CD4-positive, alpha-beta memory T cell (primary cell): Measurements from ENCODE around the gene USP34. TPM values are rescaled to one million over a fixed set of nuclear protein-coding genes. Genes with fewer than 3 reads are reported as not detected.
"Not testable (repeated sequence)": the region's sequence is repeated elsewhere in the genome, so short reads cannot be mapped to it uniquely, and the experiment has no call there.

ENCODE experiments used
- CTCF ChIA-PET: fragments of 350-600 bp; sonication (Branson Sonifier 250); formaldehyde crosslinking; loops from one replicate; lab custom pipeline; 2021; ENCODE audit warnings: inconsistent platforms; ENCODE audit not compliant: partially characterized antibody; lab: Charles Lee
- POLR2A ChIA-PET: fragments of 350-600 bp; sonication (Branson Sonifier 250); formaldehyde crosslinking; loops from one replicate; lab custom pipeline; 2021; ENCODE audit not compliant: partially characterized antibody; lab: Charles Lee
- DNase-seq, 5 donors: peaks; one replicate each; pipeline versions ENCODE4 v3.0.0 to v3.0.0-alpha.2; 2020 to 2022; ENCODE audit warnings: mixed read lengths in 1 of 5
- H3K27ac ChIP-seq: one replicate; pipeline ENCODE4 v1.7.0; 2013; ENCODE audit warnings: low read depth, low read length
- H3K27me3 ChIP-seq: 2 replicates; pipeline ENCODE4 v1.7.0; 2013; ENCODE audit warnings: mild to moderate bottlenecking, low read length, moderate library complexity; ENCODE audit not compliant: insufficient read depth
- H3K36me3 ChIP-seq: 2 replicates; pipeline ENCODE4 v1.7.0; 2013; ENCODE audit warnings: mild to moderate bottlenecking, low read length, moderate library complexity; ENCODE audit not compliant: insufficient read depth
- H3K4me1 ChIP-seq: 2 replicates; pipeline ENCODE4 v1.7.0; 2013; ENCODE audit warnings: mild to moderate bottlenecking, low read length, moderate library complexity; ENCODE audit not compliant: insufficient read depth
- H3K4me3 ChIP-seq, 2 donors: one replicate each; pipeline ENCODE4 v1.7.0; 2013; ENCODE audit warnings: low read length in 2 of 2, mild to moderate bottlenecking in 1 of 2
- H3K9me3 ChIP-seq, 2 donors: one replicate each; pipeline ENCODE4 v1.7.0; 2013; ENCODE audit warnings: low read length in 2 of 2, control low read depth in 1 of 2; ENCODE audit not compliant: control insufficient read depth in 1 of 2
- H3K27ac Mint-ChIP-seq, 7 donors: one replicate each; pipeline ENCODE4 v1.8.0; 2020 to 2021; ENCODE audit warnings: mixed read lengths in 7 of 7, mild to moderate bottlenecking in 6 of 7, inconsistent platforms in 3 of 7, moderate library complexity in 3 of 7
- H3K27me3 Mint-ChIP-seq, 2 donors: one replicate each; pipeline ENCODE4 v1.8.0; 2020 to 2021; ENCODE audit warnings: mixed read lengths in 2 of 2
- H3K36me3 Mint-ChIP-seq, 2 donors: one replicate each; pipeline ENCODE4 v1.8.0; 2020 to 2021; ENCODE audit warnings: mixed read lengths in 2 of 2, inconsistent platforms in 1 of 2, mild to moderate bottlenecking in 1 of 2
- H3K4me1 Mint-ChIP-seq, 4 donors: one replicate each; pipeline ENCODE4 v1.8.0; 2020 to 2021; ENCODE audit warnings: mixed read lengths in 4 of 4, mild to moderate bottlenecking in 1 of 4
- H3K4me3 Mint-ChIP-seq, 8 donors: one replicate each; pipeline ENCODE4 v1.8.0; 2020 to 2021; ENCODE audit warnings: mixed read lengths in 8 of 8, mild to moderate bottlenecking in 7 of 8, moderate library complexity in 6 of 8, inconsistent platforms in 3 of 8
- H3K9me3 Mint-ChIP-seq, 8 donors: one replicate each; pipeline ENCODE4 v1.8.0; 2020 to 2021; ENCODE audit warnings: mixed read lengths in 8 of 8, mild to moderate bottlenecking in 5 of 8, inconsistent platforms in 3 of 8, moderate library complexity in 1 of 8
- intact Hi-C: fragments of 100-400 bp; cut with micrococcal nuclease; formaldehyde crosslinking; loops from one replicate; pipeline ENCODE4 v1.15.1; 2023
- polyA plus RNA-seq, 2 donors: library from polyadenylated mRNA; unstranded; fragments of 300-500 nt; fragmentation: Illumina TruSeq; gene quantifications; one replicate each; pipeline ENCODE4 v1.2.3, GENCODE V29; 2021
- total RNA-seq, 2 experiments: library from RNA; stranded (reverse); gene quantifications; one replicate each; pipeline ENCODE4 v1.2.3, GENCODE V29; 2021

The USP34 gene
- total and polyA plus RNA-seq, 4 experiments from 2014 or later, result 7.9 to 164 (median 94.9) TPM

GRCh38 chr2:61454383-61454782 lies 16.5 kb downstream of the USP34 start:
- Histone ChIP-seq H3K27ac (no peak overlapping the region), H3K27me3 (no peaks in the 10 kb centered on the region), H3K9me3 (no peaks in the 10 kb centered on the region), H3K4me1 (peaks cover 68% of the 10 kb centered on the region), H3K36me3 (no peaks in the 10 kb centered on the region), H3K4me3 (no peak overlapping the region)
- Mint-ChIP-seq H3K4me3 (peak overlapping the region in 3 of 8 donors; percentile 13 to 35 (median 13)), H3K36me3 (peaks cover 14 to 17% of the 10 kb centered on the region in 2 donors), H3K27ac (peak overlapping the region in 6 of 7 donors; percentile 21 to 66 (median 42)), H3K27me3 (no peaks in the 10 kb centered on the region), H3K9me3 (no peaks in the 10 kb centered on the region), H3K4me1 (peaks cover 42 to 84% (median 62%) of the 10 kb centered on the region in 4 donors)
- intact Hi-C loops, result no loop called here
- ChIA-PET POLR2A (no interaction called here), CTCF (no interaction called here)
- no peak for DNase-seq

DNA sequence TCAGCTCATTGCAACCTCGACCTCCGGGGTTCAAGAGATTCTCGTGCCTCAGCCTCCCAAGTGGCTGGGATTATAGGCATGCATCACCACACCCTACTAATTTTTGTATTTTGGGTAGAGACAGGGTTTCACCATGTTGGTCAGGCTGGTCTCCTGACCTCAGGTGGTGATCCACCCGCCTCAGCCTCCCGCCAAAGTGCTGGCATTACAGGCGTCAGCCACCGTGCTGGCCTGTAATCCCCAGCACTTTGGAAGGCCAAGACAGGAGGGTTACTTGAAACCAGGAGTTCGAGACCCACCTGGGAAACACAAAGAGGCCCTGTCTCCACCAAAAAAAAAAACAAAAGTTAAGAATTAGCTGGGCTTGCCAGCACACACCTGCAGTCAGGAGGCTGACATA lies 18.5 kb downstream of the USP34 start:
- peak overlapping the region in 1 of 7 donors; percentile 83 for H3K27ac Mint-ChIP-seq
- H3K36me3 Mint-ChIP-seq, result peaks cover 16 to 19% of the 10 kb centered on the region in 2 donors
- H3K9me3 Mint-ChIP-seq, result no peaks in the 10 kb centered on the region
- H3K27me3 Mint-ChIP-seq, result no peaks in the 10 kb centered on the region
- Histone ChIP-seq H3K27me3 (no peaks in the 10 kb centered on the region), H3K9me3 (no peaks in the 10 kb centered on the region), H3K4me3 (no peak overlapping the region), H3K4me1 (peaks cover 59% of the 10 kb centered on the region), H3K36me3 (no peaks in the 10 kb centered on the region), H3K27ac (no peak overlapping the region)
- intact Hi-C loops, result no loop called here
- ChIA-PET CTCF (no interaction called here), POLR2A (interaction anchor here (0.6 kb wide), 1 partner anchor 73 kb away, joined by 3 read pairs; no protein-coding TSS in a partner anchor)
- H3K4me1 Mint-ChIP-seq, result peaks cover 32 to 75% (median 56%) of the 10 kb centered on the region in 4 donors
- DNase-seq, result no peak
- H3K4me3 Mint-ChIP-seq, result peak overlapping the region in 2 of 8 donors; percentile 17 to 26

- no peaks in the 10 kb centered on the region for H3K27me3 ChIP-seq
- no peaks in the 10 kb centered on the region for H3K27me3 Mint-ChIP-seq
- H3K4me1 ChIP-seq, result peaks cover 57% of the 10 kb centered on the region
- no peaks in the 10 kb centered on the region for H3K9me3 Mint-ChIP-seq
- H3K4me3 ChIP-seq, result no peak overlapping the region
- H3K27ac ChIP-seq, result no peak overlapping the region
- CTCF ChIA-PET, result interaction anchor here (0.7 to 0.9 kb wide), 3 partner anchors 9 to 207 kb away, joined by 3 to 4 read pairs (median 4); no protein-coding TSS in a partner anchor
- intact Hi-C loops, result no loop called here
- H3K36me3 Mint-ChIP-seq, result peaks cover 16 to 24% of the 10 kb centered on the region in 2 donors
- DNase-seq, result no peak
- no peak overlapping the region for H3K4me3 Mint-ChIP-seq
- POLR2A ChIA-PET, result no interaction called here
- no peaks in the 10 kb centered on the region for H3K36me3 ChIP-seq
- no peak overlapping the region for H3K27ac Mint-ChIP-seq
- no peaks in the 10 kb centered on the region for H3K9me3 ChIP-seq
- H3K4me1 Mint-ChIP-seq, result peaks cover 32 to 74% (median 52%) of the 10 kb centered on the region in 4 donors
Observed at GRCh38 chr2:61451178-61451577, 19.7 kb downstream of the USP34 start.

GRCh38 chr2:61450144-61450543 lies 20.7 kb downstream of the USP34 start:
- Mint-ChIP-seq H3K4me3 (peak overlapping the region in 1 of 8 donors; percentile 50), H3K4me1 (peaks cover 27 to 65% (median 45%) of the 10 kb centered on the region in 4 donors), H3K27me3 (no peaks in the 10 kb centered on the region), H3K27ac (peak overlapping the region in 1 of 7 donors; percentile 57), H3K9me3 (no peaks in the 10 kb centered on the region), H3K36me3 (peaks cover 13 to 25% of the 10 kb centered on the region in 2 donors)
- Histone ChIP-seq H3K27ac (no peak overlapping the region), H3K36me3 (no peaks in the 10 kb centered on the region), H3K9me3 (no peaks in the 10 kb centered on the region), H3K27me3 (no peaks in the 10 kb centered on the region), H3K4me1 (peaks cover 50% of the 10 kb centered on the region), H3K4me3 (no peak overlapping the region)
- intact Hi-C loops, result no loop called here
- ChIA-PET POLR2A (interaction anchor here (1.4 kb wide), 1 partner anchor 89 kb away, joined by 3 read pairs; no protein-coding TSS in a partner anchor), CTCF (no interaction called here)
- DNase-seq, result no peak

DNA sequence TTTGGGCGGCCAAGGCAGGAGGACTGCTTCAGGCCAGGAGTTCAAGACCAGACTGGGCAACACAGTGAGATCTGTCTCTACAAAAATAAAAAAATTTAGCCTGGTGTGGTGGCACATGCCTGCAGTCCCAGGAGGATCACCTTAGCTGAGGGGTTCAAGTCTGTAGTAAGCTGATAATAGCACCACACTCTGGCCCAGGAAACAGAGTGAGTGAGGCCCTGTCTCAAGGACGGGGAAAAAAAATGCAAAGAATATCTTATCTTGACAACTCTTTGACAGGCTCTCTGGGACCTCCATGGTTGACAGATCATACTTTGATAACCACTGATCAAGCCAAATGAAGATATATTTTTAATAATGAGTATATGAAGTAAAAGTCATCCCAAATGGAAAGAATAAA lies 22.7 kb downstream of the USP34 start:
- Histone ChIP-seq H3K27me3 (no peaks in the 10 kb centered on the region), H3K4me3 (no peak overlapping the region), H3K9me3 (no peaks in the 10 kb centered on the region), H3K27ac (no peak overlapping the region), H3K4me1 (peaks cover 45% of the 10 kb centered on the region), H3K36me3 (no peaks in the 10 kb centered on the region)
- Mint-ChIP-seq H3K27me3 (no peaks in the 10 kb centered on the region), H3K27ac (peak overlapping the region in 1 of 7 donors; percentile 19), H3K36me3 (peaks cover 26 to 37% of the 10 kb centered on the region in 2 donors), H3K4me3 (no peak overlapping the region), H3K9me3 (no peaks in the 10 kb centered on the region), H3K4me1 (peaks cover 32 to 69% (median 53%) of the 10 kb centered on the region in 4 donors)
- ChIA-PET POLR2A (no interaction called here), CTCF (no interaction called here)
- DNase-seq, result no peak
- intact Hi-C loops, result no loop called here

GRCh38 chr2:61446971-61447370 lies 23.9 kb downstream of the USP34 start:
- H3K9me3 ChIP-seq, H3K36me3 ChIP-seq, H3K27ac ChIP-seq, H3K27me3 ChIP-seq, H3K4me3 ChIP-seq, DNase-seq, H3K9me3 Mint-ChIP-seq, intact Hi-C loops, H3K27me3 Mint-ChIP-seq: not testable (repeated sequence)
- CTCF ChIA-PET, result interaction anchor here (2.2 kb wide), 1 partner anchor 21 kb away, joined by 9 read pairs; no protein-coding TSS in a partner anchor
- peaks cover 57% of the 10 kb centered on the region for H3K4me1 ChIP-seq
- H3K4me3 Mint-ChIP-seq, result peak overlapping the region in 2 of 8 donors; percentile 20 to 30
- POLR2A ChIA-PET, result interaction anchor here (1.0 kb wide), 1 partner anchor 271 kb away, joined by 3 read pairs; no protein-coding TSS in a partner anchor
- H3K4me1 Mint-ChIP-seq, result peaks cover 41 to 74% (median 59%) of the 10 kb centered on the region in 4 donors
- H3K36me3 Mint-ChIP-seq, result peaks cover 22 to 34% of the 10 kb centered on the region in 2 donors
- H3K27ac Mint-ChIP-seq, result peak overlapping the region in 2 of 7 donors; percentile 17 to 42

DNA sequence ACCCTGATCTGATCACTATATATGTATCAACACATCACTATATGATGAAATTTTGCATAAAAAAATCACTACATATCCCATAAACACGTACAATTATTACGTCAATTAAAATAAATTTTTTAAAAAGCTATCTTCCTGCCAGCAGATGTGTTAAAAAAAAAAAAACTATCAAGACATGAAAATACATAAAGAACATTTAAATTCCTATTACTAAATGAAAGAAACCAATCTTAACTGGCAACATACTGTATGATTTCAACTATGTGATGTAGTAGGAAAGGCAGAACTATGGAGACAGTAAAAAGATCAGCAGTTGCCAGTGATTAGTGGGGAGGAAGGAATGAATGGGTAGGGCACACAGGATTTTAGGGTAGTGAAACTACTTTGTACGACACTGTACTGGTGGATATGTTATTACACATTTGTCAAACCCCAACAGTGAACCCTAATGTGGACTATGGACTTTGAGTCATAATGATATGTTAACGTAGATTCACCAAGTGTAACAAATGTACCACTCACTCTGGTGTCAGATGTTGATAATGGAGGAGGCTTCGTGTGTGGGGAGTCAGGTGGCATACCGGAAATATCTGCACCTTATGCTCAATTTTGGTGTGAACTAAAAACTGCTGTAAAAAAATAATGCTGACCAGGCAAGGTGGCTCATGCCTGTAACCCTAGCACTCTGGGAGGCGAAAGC lies 27.4 kb downstream of the USP34 start:
- no peak overlapping the region for H3K27ac ChIP-seq
- peak overlapping the region in 3 of 8 donors; percentile 1 to 53 (median 35) for H3K4me3 Mint-ChIP-seq
- H3K4me1 ChIP-seq, result peaks cover 56% of the 10 kb centered on the region
- H3K4me1 Mint-ChIP-seq, result peaks cover 49 to 80% (median 60%) of the 10 kb centered on the region in 4 donors
- no peaks in the 10 kb centered on the region for H3K36me3 ChIP-seq
- no peaks in the 10 kb centered on the region for H3K9me3 ChIP-seq
- POLR2A ChIA-PET, result no interaction called here
- H3K9me3 Mint-ChIP-seq, result peaks cover 0 to 7% (median 2%) of the 10 kb centered on the region in 8 donors
- no peak overlapping the region for H3K4me3 ChIP-seq
- no peaks in the 10 kb centered on the region for H3K27me3 ChIP-seq
- DNase-seq, result no peak
- peak overlapping the region in 3 of 7 donors; percentile 5 to 41 (median 20) for H3K27ac Mint-ChIP-seq
- peaks cover 30% of the 10 kb centered on the region in 2 donors for H3K36me3 Mint-ChIP-seq
- no peaks in the 10 kb centered on the region for H3K27me3 Mint-ChIP-seq
- intact Hi-C loops, result no loop called here
- CTCF ChIA-PET, result interaction anchor here (1.1 to 2.3 kb wide), 2 partner anchors 13 to 17 kb away, joined by 4 to 9 read pairs; no protein-coding TSS in a partner anchor
